GM23338 (cell line): ENCODE results near the gene HTT. TPM values are rescaled to one million over a fixed set of nuclear protein-coding genes. Genes with fewer than 3 reads are reported as not detected.

ENCODE experiments used
- ATAC-seq: fragments of 200-7000 bp; cut with Tn5 transposase; 3 replicates; pipeline ENCODE4 v1.9.1; 2020
- DNase-seq: peaks from one replicate; pipeline ENCODE4 v3.0.0-alpha.2; 2015; ENCODE audit warnings: low spot score
- H2AFZ ChIP-seq: fragments of 200-600 bp; sonication (generic); 2 replicates; pipeline ENCODE4 v1.8.0; 2016; ENCODE audit warnings: antibody characterized with exemption, mild to moderate bottlenecking, moderate library complexity
- H3F3A ChIP-seq: fragments of 200-600 bp; sonication (generic); replicated peaks from 2 replicates; pipeline ENCODE4 v1.8.0; 2017; ENCODE audit warnings: antibody characterized with exemption, mixed run types, low read depth
- H3K27ac ChIP-seq: fragments of 200-600 bp; sonication (generic); 2 replicates; pipeline ENCODE4 v1.6.1; 2016; ENCODE audit warnings: low read depth
- H3K27me3 ChIP-seq: fragments of 200-600 bp; sonication (generic); 2 replicates; pipeline ENCODE4 v1.8.0; 2016; ENCODE audit warnings: mild to moderate bottlenecking, mixed run types, moderate library complexity; ENCODE audit not compliant: insufficient read depth
- H3K36me3 ChIP-seq: fragments of 200-600 bp; sonication (generic); 2 replicates; pipeline ENCODE4 v1.8.0; 2016; ENCODE audit warnings: mild to moderate bottlenecking; ENCODE audit not compliant: insufficient read depth
- H3K4me1 ChIP-seq: fragments of 200-600 bp; sonication (generic); 2 replicates; pipeline ENCODE4 v1.8.0; 2016; ENCODE audit warnings: mild to moderate bottlenecking, moderate library complexity; ENCODE audit not compliant: insufficient read depth
- H3K4me2 ChIP-seq: fragments of 200-600 bp; sonication (generic); 2 replicates; pipeline ENCODE4 v1.7.1; 2017; ENCODE audit warnings: mixed run types
- H3K4me3 ChIP-seq: fragments of 200-600 bp; sonication (generic); 2 replicates; pipeline ENCODE4 v1.6.1; 2016; ENCODE audit warnings: mixed run types
- H3K79me2 ChIP-seq: fragments of 200-600 bp; sonication (generic); replicated peaks from 2 replicates; pipeline ENCODE4 v1.8.0; 2017; ENCODE audit warnings: mild to moderate bottlenecking; ENCODE audit not compliant: insufficient read depth
- H3K9me2 ChIP-seq: fragments of 200-600 bp; sonication (generic); 2 replicates; pipeline ENCODE4 v1.8.0; 2017; ENCODE audit not compliant: insufficient read depth
- H4K20me1 ChIP-seq: fragments of 200-600 bp; sonication (generic); replicated peaks from 2 replicates; pipeline ENCODE4 v1.8.0; 2017; ENCODE audit warnings: mild to moderate bottlenecking; ENCODE audit not compliant: insufficient read depth
- H3K27ac Mint-ChIP-seq: 2 replicates; pipeline ENCODE4 v1.8.0; 2020; ENCODE audit warnings: inconsistent platforms, mild to moderate bottlenecking, moderate library complexity, mixed read lengths
- H3K27me3 Mint-ChIP-seq: 3 replicates; pipeline ENCODE4 v1.8.0; 2022; ENCODE audit warnings: low read depth, mild to moderate bottlenecking, moderate library complexity, mixed read lengths, inconsistent platforms; ENCODE audit not compliant: insufficient read depth, poor library complexity
- H3K36me3 Mint-ChIP-seq: 3 replicates; pipeline ENCODE4 v1.8.0; 2021; ENCODE audit warnings: low read depth, mild to moderate bottlenecking, inconsistent platforms, moderate library complexity, mixed read lengths
- H3K4me1 Mint-ChIP-seq: 3 replicates; pipeline ENCODE4 v1.8.0; 2020; ENCODE audit warnings: mild to moderate bottlenecking, inconsistent platforms, mixed read lengths
- H3K4me3 Mint-ChIP-seq: 3 replicates; pipeline ENCODE4 v1.8.0; 2021; ENCODE audit warnings: moderate library complexity, mild to moderate bottlenecking, inconsistent platforms, mixed read lengths
- H3K9me3 Mint-ChIP-seq: 3 replicates; pipeline ENCODE4 v1.8.0; 2020; ENCODE audit warnings: moderate library complexity, mild to moderate bottlenecking, inconsistent platforms, mixed read lengths
- CREB1 ChIP-seq: fragments of 250-450 bp; sonication (Bioruptor Pico); IDR thresholded peaks from 2 replicates; pipeline ENCODE4 v1.5.0; 2020; ENCODE audit warnings: low read depth, mild to moderate bottlenecking, moderate library complexity
- CTCF ChIP-seq, 2 experiments: fragments of 200-600 bp in 1 of 2; sonication (generic) in 1 of 2; conservative IDR thresholded peaks; 2 replicates each; pipeline versions ENCODE4 v1.5.1 to v1.6.1; 2016 to 2017; ENCODE audit warnings: antibody characterized with exemption in 2 of 2, low read depth in 2 of 2, mild to moderate bottlenecking in 2 of 2, moderate library complexity in 1 of 2
- ETS1 ChIP-seq: IDR thresholded peaks from 2 replicates; pipeline ENCODE4 v1.6.1; 2016; ENCODE audit warnings: antibody characterized with exemption
- EZH2 ChIP-seq: fragments of 200-600 bp; sonication (generic); IDR thresholded peaks from one replicate; pipeline ENCODE4 v1.8.0; 2017; ENCODE audit warnings: antibody characterized with exemption, mild to moderate bottlenecking, low read depth; ENCODE audit not compliant: unreplicated experiment
- EZH2phosphoT487 ChIP-seq: fragments of 200-600 bp; sonication (generic); IDR thresholded peaks from one replicate; pipeline ENCODE4 v1.8.1; 2018; ENCODE audit warnings: antibody characterized with exemption; ENCODE audit not compliant: unreplicated experiment
- JUNB ChIP-seq: IDR thresholded peaks from one replicate; pipeline ENCODE4 v1.6.1; 2016; ENCODE audit warnings: antibody characterized with exemption; ENCODE audit not compliant: unreplicated experiment
- NANOG ChIP-seq: IDR thresholded peaks from 2 replicates; pipeline ENCODE4 v1.6.1; 2016; ENCODE audit warnings: antibody characterized with exemption, borderline replicate concordance
- POLR2AphosphoS5 ChIP-seq: IDR thresholded peaks from 2 replicates; pipeline ENCODE4 v1.6.1; 2016; ENCODE audit warnings: antibody characterized with exemption, low read depth
- REST ChIP-seq: IDR thresholded peaks from one replicate; pipeline ENCODE4 v1.6.1; 2018; ENCODE audit warnings: antibody characterized with exemption; ENCODE audit not compliant: unreplicated experiment
- STAT1 ChIP-seq: IDR thresholded peaks from one replicate; pipeline ENCODE4 v1.6.1; 2016; ENCODE audit warnings: antibody characterized with exemption; ENCODE audit not compliant: unreplicated experiment
- ZNF114 ChIP-seq: fragments of 250-450 bp; sonication (Bioruptor Pico); IDR thresholded peaks from 2 replicates; pipeline ENCODE4 v1.5.0; 2020; ENCODE audit warnings: mild to moderate bottlenecking, moderate library complexity
- ZNF331 ChIP-seq: fragments of 250-450 bp; sonication (Bioruptor Pico); IDR thresholded peaks from 2 replicates; pipeline ENCODE4 v1.5.0; 2020; ENCODE audit warnings: low read depth, mild to moderate bottlenecking, moderate library complexity
- ZNF462 ChIP-seq: fragments of 250-450 bp; sonication (Bioruptor Pico); IDR thresholded peaks from 2 replicates; pipeline ENCODE4 v1.5.0; 2020; ENCODE audit warnings: mild to moderate bottlenecking, moderate library complexity
- polyA plus RNA-seq: library from polyadenylated mRNA; unstranded; fragments of >200 nt; fragmentation: Nextera tagmentation; extraction: Ambion mirVana; gene quantifications from 2 replicates; pipeline ENCODE4 v1.2.1, GENCODE V29; 2016
- total RNA-seq: library from RNA; depleted of rRNA; stranded (reverse); fragments of >200 nt; shearing (Covaris generic); gene quantifications from 2 replicates; pipeline ENCODE4 v1.2.3, GENCODE V29; 2014

HTT gene
- total and polyA plus RNA-seq, 2 experiments from 2014 or later = 26.6 to 67.7 TPM

- Histone ChIP-seq H3K79me2 (no peaks in the 10 kb centered on the region), H3K4me3 (no peak overlapping the region), H2AFZ (no peak overlapping the region), H4K20me1 (peaks cover 14% of the 10 kb centered on the region), H3K4me1 (peaks cover 12% of the 10 kb centered on the region), H3K4me2 (no peak overlapping the region), H3K36me3 (peaks cover 11% of the 10 kb centered on the region; the same call in 1 of the 2 replicates), H3K9me2 (no peaks in the 10 kb centered on the region), H3K27me3 (no peaks in the 10 kb centered on the region), H3K27ac (no peak overlapping the region), H3F3A (0 out of 2 replicates have a peak, but pooled peaks cover 3% of the 10 kb centered on the region)
- DNase-seq = no peak
- no peaks in the 10 kb centered on the region; the same call in 2 of the 3 replicates for H3K9me3 Mint-ChIP-seq
- peaks cover 71% of the 10 kb centered on the region for H3K36me3 Mint-ChIP-seq
- H3K4me3 Mint-ChIP-seq = no peak overlapping the region
- TF ChIP-seq ZNF114 (CRISPR knock-in tag) (no peak), NANOG (no peak), ZNF331 (CRISPR knock-in tag) (no peak), ZNF462 (no peak), POLR2AphosphoS5 (no peak), REST (no peak), CTCF (conservative IDR thresholded peaks at IDR 0.05; ENCODE audit: low read depth in 2 of 2) (no peak), STAT1 (no peak), JUNB (no peak), CREB1 (CRISPR knock-in tag) (no peak), EZH2 (no peak), ETS1 (no peak), EZH2phosphoT487 (no peak)
- H3K27me3 Mint-ChIP-seq = peaks cover 24% of the 10 kb centered on the region
- H3K4me1 Mint-ChIP-seq = peaks cover 18% of the 10 kb centered on the region
- no peak for ATAC-seq
- H3K27ac Mint-ChIP-seq = no peak overlapping the region
Measured at GRCh38 chr4:3235030-3235345, 160.5 kb downstream of the HTT start.
